GM12878 (cell line): ENCODE results near the gene GALNTL6. TPM values are rescaled to one million over a fixed set of nuclear protein-coding genes. Genes with fewer than 3 reads are reported as not detected.

Experiments
- ATAC-seq: fragments of 200-7000 bp; cut with Tn5 transposase; 3 replicates; pipeline ENCODE4 v1.9.1; 2020; ENCODE audit warnings: mild to moderate bottlenecking, moderate library complexity
- BruUV-seq: library from RNA; stranded (reverse); fragments of 400-500 nt; replicated peaks from 2 replicates; lab custom pipeline; 2021; lab: Mats Ljungman, UMichigan
- CTCF ChIA-PET: fragments of 300-600 bp; sonication (Branson Sonifier 250); formaldehyde crosslinking; extraction: SDS; loops from one replicate; lab custom pipeline; 2021; ENCODE audit warnings: inconsistent platforms; lab: Yijun Ruan, JAX
- POLR2A ChIA-PET: fragments of 350-600 bp; formaldehyde crosslinking; extraction: SDS; loops from one replicate; lab custom pipeline; 2021; ENCODE audit warnings: inconsistent platforms; lab: Charles Lee
- RAD21 ChIA-PET: fragments of 300-600 bp; sonication (Branson Sonifier 250); formaldehyde crosslinking; loops from one replicate; lab custom pipeline; 2023; ENCODE audit warnings: antibody characterized with exemption; ENCODE audit not compliant: unreplicated experiment; lab: Charles Lee
- SMC1A ChIA-PET: fragments of 300-600 bp; sonication (Branson Sonifier 250); formaldehyde crosslinking; loops from one replicate; lab custom pipeline; 2023; ENCODE audit not compliant: unreplicated experiment, uncharacterized antibody; lab: Charles Lee
- DNase-seq: peaks from one replicate; pipeline ENCODE4 v3.0.0-alpha.2; 2011; ENCODE audit warnings: low read depth, low spot score
- FAIRE-seq: peaks from 3 replicates; lab custom pipeline; 2011; peaks lifted over from hg19 to GRCh38; lab: Jason Lieb, UNC
- H2AFZ ChIP-seq: 2 replicates; pipeline ENCODE4 v1.6.0; 2011; ENCODE audit warnings: low read depth, low read length, control low read depth; ENCODE audit not compliant: control insufficient read depth
- H3K27ac ChIP-seq: 2 replicates; pipeline ENCODE4 v1.5.1; 2011; ENCODE audit warnings: control low read depth; ENCODE audit not compliant: control insufficient read depth, insufficient read depth
- H3K27me3 ChIP-seq, 2 experiments: replicated peaks in 1 of 2; 2 replicates each; pipeline versions ENCODE4 v1.6.0 to v1.6.1; 2011; ENCODE audit warnings: low read length in 1 of 2; ENCODE audit not compliant: control insufficient read depth in 2 of 2, insufficient read depth in 2 of 2
- H3K36me3 ChIP-seq, 2 experiments: 2 replicates each; pipeline ENCODE4 v1.5.1; 2011; ENCODE audit warnings: low read length in 1 of 2; ENCODE audit not compliant: control insufficient read depth in 2 of 2, insufficient read depth in 2 of 2
- H3K4me1 ChIP-seq: 2 replicates; pipeline ENCODE4 v1.6.1; 2011; ENCODE audit warnings: mild to moderate bottlenecking, low read length, moderate library complexity, mixed read lengths; ENCODE audit not compliant: control insufficient read depth, insufficient read depth
- H3K4me2 ChIP-seq: 2 replicates; pipeline ENCODE4 v1.6.0; 2011; ENCODE audit warnings: control low read depth; ENCODE audit not compliant: control insufficient read depth, insufficient read depth
- H3K4me3 ChIP-seq: fragments of 200-600 bp; sonication (generic); 2 replicates; pipeline ENCODE4 v1.5.1; 2016
- H3K79me2 ChIP-seq: 2 replicates; pipeline ENCODE4 v1.6.0; 2011; ENCODE audit warnings: low read length; ENCODE audit not compliant: control insufficient read depth, insufficient read depth
- H3K9ac ChIP-seq: 2 replicates; pipeline ENCODE4 v1.8.0; 2011; ENCODE audit warnings: low read length, control low read depth, mixed read lengths; ENCODE audit not compliant: control insufficient read depth, insufficient read depth
- H3K9me3 ChIP-seq: replicated peaks from 3 replicates; pipeline ENCODE4 v1.5.1; 2011; ENCODE audit warnings: mild to moderate bottlenecking, low read length; ENCODE audit not compliant: control insufficient read depth, insufficient read depth
- H4K20me1 ChIP-seq: 2 replicates; pipeline ENCODE4 v1.6.0; 2011; ENCODE audit not compliant: control insufficient read depth, insufficient read depth
- CHD2 ChIP-seq: IDR thresholded peaks from 2 replicates; pipeline ENCODE4 v1.6.1; 2011; ENCODE audit warnings: low read depth, low read length, improper control_type of control experiment, borderline replicate concordance
- EP300 ChIP-seq, 2 experiments: fragments of 150-350 bp in 1 of 2; IDR thresholded peaks; 2 replicates each; pipeline ENCODE4 v1.6.1; 2011 to 2012; ENCODE audit warnings: low read depth in 2 of 2, low read length in 2 of 2, borderline replicate concordance in 1 of 2, improper control_type of control experiment in 1 of 2, inconsistent platforms in 1 of 2; ENCODE audit not compliant: control insufficient read depth in 1 of 2
- FOS ChIP-seq: IDR thresholded peaks from 3 replicates; pipeline ENCODE4 v1.6.1; 2011; ENCODE audit warnings: borderline replicate concordance; ENCODE audit not compliant: insufficient read length; ENCODE audit errors: extremely low read depth
- FOXM1 ChIP-seq: IDR thresholded peaks from 2 replicates; pipeline ENCODE4 v1.6.1; 2012; ENCODE audit warnings: low read depth, mild to moderate bottlenecking, inconsistent platforms, low read length, moderate library complexity
- HDAC2 ChIP-seq: fragments of 200-600 bp; sonication (generic); IDR thresholded peaks from 2 replicates; pipeline ENCODE4 v1.6.1; 2017
- IKZF1 ChIP-seq: fragments of 450-650 bp; conservative IDR thresholded peaks from 2 replicates; pipeline ENCODE4 v1.6.1; 2017; ENCODE audit warnings: antibody characterized with exemption, mild to moderate bottlenecking
- JUND ChIP-seq: IDR thresholded peaks from 2 replicates; pipeline ENCODE4 v1.6.1; 2012; ENCODE audit warnings: low read depth, mild to moderate bottlenecking, low read length, improper control_type of control experiment, moderate library complexity
- LARP7 ChIP-seq: fragments of 450-650 bp; IDR thresholded peaks from 2 replicates; pipeline ENCODE4 v1.6.1; 2017; ENCODE audit warnings: mild to moderate bottlenecking
- NBN ChIP-seq: fragments of 450-650 bp; IDR thresholded peaks from 2 replicates; pipeline ENCODE4 v1.6.1; 2016
- NR2C1 ChIP-seq: fragments of 450-650 bp; IDR thresholded peaks from 2 replicates; pipeline ENCODE4 v1.6.1; 2017; ENCODE audit warnings: antibody characterized with exemption, mild to moderate bottlenecking, moderate library complexity
- NR2F1 ChIP-seq: fragments of 450-650 bp; conservative IDR thresholded peaks from 2 replicates; pipeline ENCODE4 v1.6.1; 2017; ENCODE audit warnings: mild to moderate bottlenecking
- NRF1 ChIP-seq: conservative IDR thresholded peaks from 2 replicates; pipeline ENCODE4 v1.6.1; 2011; ENCODE audit warnings: mild to moderate bottlenecking, low read depth, low read length, improper control_type of control experiment
- POLR2A ChIP-seq: IDR thresholded peaks from 2 replicates; pipeline ENCODE4 v1.6.1; 2011; ENCODE audit warnings: low read depth, mild to moderate bottlenecking, low read length
- RCOR1 ChIP-seq: conservative IDR thresholded peaks from 2 replicates; pipeline ENCODE4 v1.6.1; 2012; ENCODE audit warnings: low read depth, low read length, improper control_type of control experiment
- SUPT20H ChIP-seq: IDR thresholded peaks from 2 replicates; pipeline ENCODE4 v1.6.1; 2011; ENCODE audit warnings: low read depth, mild to moderate bottlenecking, low read length, moderate library complexity, borderline replicate concordance; ENCODE audit not compliant: control insufficient read depth
- TCF12 ChIP-seq: IDR thresholded peaks from 2 replicates; pipeline ENCODE4 v1.6.1; 2011; ENCODE audit warnings: low read depth, mild to moderate bottlenecking, low read length
- WGBS: methylation state at CpG from one replicate; pipeline ENCODE4 v1.1.6; 2016; ENCODE audit warnings: low lambda C conversion rate; ENCODE audit not compliant: insufficient replicate concordance, insufficient coverage; ENCODE audit errors: missing lambda C conversion rate; 5-methylcytosine and 5-hydroxymethylcytosine counted together
- in situ Hi-C: fragments of 300-500 bp; cut with MboI; formaldehyde crosslinking; loops from 9 replicates; pipeline ENCODE4 v1.14.3; 2018; ENCODE audit warnings: mixed read lengths
- intact Hi-C: fragments of 100-400 bp; cut with micrococcal nuclease; formaldehyde crosslinking; loops from one replicate; pipeline ENCODE4 v1.14.2; 2022; ENCODE audit not compliant: unreplicated experiment
- polyA plus RNA-seq, 11 experiments: library from polyadenylated mRNA; depleted of rRNA in 4 of 11; unstranded in 6 of 11; stranded (reverse) in 5 of 11; fragments of >200 nt; fragmentation: Nextera tagmentation in 4 of 11; fragmentation: Illumina TruSeq in 1 of 11; extraction: Ambion mirVana in 4 of 11; extraction: Trizol in 1 of 11; gene quantifications; 1 replicate in 1 of 11; 2 replicates in 10 of 11; pipeline versions ENCODE4 v1.2.1 to v1.2.3, GENCODE V29; 2011 to 2016; ENCODE audit warnings: inconsistent platforms in 2 of 11, missing spikeins in 2 of 11, low read depth in 1 of 11
- total RNA-seq, 4 experiments: library from RNA; depleted of rRNA in 3 of 4; stranded (reverse); fragments of >200 nt in 3 of 4; fragmentation: Illumina TruSeq in 1 of 4; extraction: Trizol in 1 of 4; gene quantifications; 2 replicates each; pipeline versions ENCODE4 v1.2.1 to v1.2.3, GENCODE V29; 2013 to 2021
- TF ChIP-seq, protein P1 (sequence below): fragments of 450-650 bp; IDR thresholded peaks from 2 replicates; pipeline ENCODE4 v1.6.1; 2017; ENCODE audit warnings: mild to moderate bottlenecking, moderate library complexity
- TF ChIP-seq, protein P2 (sequence below): fragments of 450-650 bp; IDR thresholded peaks from 2 replicates; pipeline ENCODE4 v1.6.1; 2018; ENCODE audit warnings: borderline replicate concordance, mild to moderate bottlenecking; ENCODE audit not compliant: partially characterized antibody

Gene GALNTL6
- total and polyA plus RNA-seq, 10 of the 15 experiments (the other 5 are each of a cell fraction or from before 2014, with no cell fraction given), result 0.01 to 0.29 TPM; not detected in 8

- TF ChIP-seq, protein P1, sequence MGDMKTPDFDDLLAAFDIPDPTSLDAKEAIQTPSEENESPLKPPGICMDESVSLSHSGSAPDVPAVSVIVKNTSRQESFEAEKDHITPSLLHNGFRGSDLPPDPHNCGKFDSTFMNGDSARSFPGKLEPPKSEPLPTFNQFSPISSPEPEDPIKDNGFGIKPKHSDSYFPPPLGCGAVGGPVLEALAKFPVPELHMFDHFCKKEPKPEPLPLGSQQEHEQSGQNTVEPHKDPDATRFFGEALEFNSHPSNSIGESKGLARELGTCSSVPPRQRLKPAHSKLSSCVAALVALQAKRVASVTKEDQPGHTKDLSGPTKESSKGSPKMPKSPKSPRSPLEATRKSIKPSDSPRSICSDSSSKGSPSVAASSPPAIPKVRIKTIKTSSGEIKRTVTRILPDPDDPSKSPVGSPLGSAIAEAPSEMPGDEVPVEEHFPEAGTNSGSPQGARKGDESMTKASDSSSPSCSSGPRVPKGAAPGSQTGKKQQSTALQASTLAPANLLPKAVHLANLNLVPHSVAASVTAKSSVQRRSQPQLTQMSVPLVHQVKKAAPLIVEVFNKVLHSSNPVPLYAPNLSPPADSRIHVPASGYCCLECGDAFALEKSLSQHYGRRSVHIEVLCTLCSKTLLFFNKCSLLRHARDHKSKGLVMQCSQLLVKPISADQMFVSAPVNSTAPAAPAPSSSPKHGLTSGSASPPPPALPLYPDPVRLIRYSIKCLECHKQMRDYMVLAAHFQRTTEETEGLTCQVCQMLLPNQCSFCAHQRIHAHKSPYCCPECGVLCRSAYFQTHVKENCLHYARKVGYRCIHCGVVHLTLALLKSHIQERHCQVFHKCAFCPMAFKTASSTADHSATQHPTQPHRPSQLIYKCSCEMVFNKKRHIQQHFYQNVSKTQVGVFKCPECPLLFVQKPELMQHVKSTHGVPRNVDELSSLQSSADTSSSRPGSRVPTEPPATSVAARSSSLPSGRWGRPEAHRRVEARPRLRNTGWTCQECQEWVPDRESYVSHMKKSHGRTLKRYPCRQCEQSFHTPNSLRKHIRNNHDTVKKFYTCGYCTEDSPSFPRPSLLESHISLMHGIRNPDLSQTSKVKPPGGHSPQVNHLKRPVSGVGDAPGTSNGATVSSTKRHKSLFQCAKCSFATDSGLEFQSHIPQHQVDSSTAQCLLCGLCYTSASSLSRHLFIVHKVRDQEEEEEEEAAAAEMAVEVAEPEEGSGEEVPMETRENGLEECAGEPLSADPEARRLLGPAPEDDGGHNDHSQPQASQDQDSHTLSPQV, result no peak
- no peak for TF ChIP-seq POLR2A
- no peak for TF ChIP-seq SUPT20H
- TF ChIP-seq CHD2, result no peak
- no peak for TF ChIP-seq LARP7
- TF ChIP-seq NBN, result no peak
- TF ChIP-seq FOXM1, result peak; percentile 33; the same call in 1 of the 2 replicates
Measured at GRCh38 chr4:173025131-173025530, 1211.9 kb downstream of the GALNTL6 start (continued).

- H3K4me2 ChIP-seq, result no peak overlapping the region
- H3K4me3 ChIP-seq, result no peak overlapping the region
- ChIA-PET POLR2A (no interaction called here), SMC1A (interaction anchor here (0.7 to 1.4 kb wide), 2 partner anchors 9 to 220 kb away, joined by 3 to 4 read pairs; no protein-coding TSS in a partner anchor), RAD21 (interaction anchor here (1.2 kb wide), 1 partner anchor 10 kb away, joined by 3 read pairs; no protein-coding TSS in a partner anchor), CTCF (interaction anchor here (0.7 to 4.4 kb wide), 6 partner anchors 19 to 264 kb away, joined by 3 to 18 read pairs (median 8); no protein-coding TSS in a partner anchor)
- H3K27me3 ChIP-seq, result no peaks in the 10 kb centered on the region
- H2AFZ ChIP-seq, result no peak overlapping the region
- no peaks in the 10 kb centered on the region for H3K9me3 ChIP-seq
- FAIRE-seq, result no peak
- no peaks in the 10 kb centered on the region for H3K79me2 ChIP-seq
- WGBS, result 5% methylated on average over 1 of the region's 1 CpG
- intact Hi-C loops (no loop called here), in situ Hi-C loops (no loop called here)
- H3K36me3 ChIP-seq, result no peaks in the 10 kb centered on the region
- H3K9ac ChIP-seq, result no peak overlapping the region
- no TSS peak for BruUV-seq
- DNase-seq, result no peak
- no peak for ATAC-seq
- H3K27ac ChIP-seq, result no peak overlapping the region
- H3K4me1 ChIP-seq, result no peaks in the 10 kb centered on the region
- no peaks in the 10 kb centered on the region for H4K20me1 ChIP-seq
- TF ChIP-seq IKZF1, result no peak
- no peak for TF ChIP-seq JUND
- TF ChIP-seq NRF1, result no peak
- TF ChIP-seq HDAC2, result no peak
- no peak for TF ChIP-seq TCF12
- no peak for TF ChIP-seq FOS
- no peak for TF ChIP-seq NR2C1
- TF ChIP-seq, protein P2, sequence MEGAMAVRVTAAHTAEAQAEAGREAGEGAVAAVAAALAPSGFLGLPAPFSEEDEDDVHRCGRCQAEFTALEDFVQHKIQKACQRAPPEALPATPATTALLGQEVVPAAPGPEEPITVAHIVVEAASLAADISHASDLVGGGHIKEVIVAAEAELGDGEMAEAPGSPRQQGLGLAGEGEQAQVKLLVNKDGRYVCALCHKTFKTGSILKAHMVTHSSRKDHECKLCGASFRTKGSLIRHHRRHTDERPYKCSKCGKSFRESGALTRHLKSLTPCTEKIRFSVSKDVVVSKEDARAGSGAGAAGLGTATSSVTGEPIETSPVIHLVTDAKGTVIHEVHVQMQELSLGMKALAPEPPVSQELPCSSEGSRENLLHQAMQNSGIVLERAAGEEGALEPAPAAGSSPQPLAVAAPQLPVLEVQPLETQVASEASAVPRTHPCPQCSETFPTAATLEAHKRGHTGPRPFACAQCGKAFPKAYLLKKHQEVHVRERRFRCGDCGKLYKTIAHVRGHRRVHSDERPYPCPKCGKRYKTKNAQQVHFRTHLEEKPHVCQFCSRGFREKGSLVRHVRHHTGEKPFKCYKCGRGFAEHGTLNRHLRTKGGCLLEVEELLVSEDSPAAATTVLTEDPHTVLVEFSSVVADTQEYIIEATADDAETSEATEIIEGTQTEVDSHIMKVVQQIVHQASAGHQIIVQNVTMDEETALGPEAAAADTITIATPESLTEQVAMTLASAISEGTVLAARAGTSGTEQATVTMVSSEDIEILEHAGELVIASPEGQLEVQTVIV, result no peak
- no peak for TF ChIP-seq EP300 (IDR thresholded peaks at IDR 0.05; ENCODE audit: borderline replicate concordance in 1 of 2, control insufficient read depth in 1 of 2, low read depth in 2 of 2, low read length in 2 of 2)
- no peak for TF ChIP-seq RCOR1
- TF ChIP-seq NR2F1, result no peak
Measured at GRCh38 chr4:173037242-173037641, 1224.0 kb downstream of the GALNTL6 start.
